Endothelial cell of umbilical vein (primary cell): Measurements from ENCODE around the gene RPS29. TPM values are rescaled to one million over a fixed set of nuclear protein-coding genes. Genes with fewer than 3 reads are reported as not detected.

Experiments used
- BruUV-seq: library from RNA; stranded (reverse); fragments of 400-500 nt; replicated peaks from 2 replicates; lab custom pipeline; 2021; lab: Mats Ljungman, UMichigan
- CTCF ChIA-PET: fragments of 300-600, 350-600 bp; sonication (Branson Sonifier 250); formaldehyde crosslinking; loops from one replicate; lab custom pipeline; 2021; ENCODE audit warnings: antibody characterized with exemption, inconsistent platforms; lab: Charles Lee
- POLR2A ChIA-PET: fragments of 300-600, 350-600 bp; sonication (Branson Sonifier 250); formaldehyde crosslinking; loops from one replicate; lab custom pipeline; 2021; ENCODE audit warnings: antibody characterized with exemption, inconsistent platforms; lab: Charles Lee
- DNase-seq: peaks from one replicate; pipeline ENCODE4 v3.0.0-alpha.2; 2011; ENCODE audit warnings: low read depth, low spot score
- FAIRE-seq: peaks from 2 replicates; lab custom pipeline; 2011; peaks lifted over from hg19 to GRCh38; lab: Jason Lieb, UNC
- H2AFZ ChIP-seq: 2 replicates; pipeline ENCODE4 v1.6.0; 2012; ENCODE audit warnings: low read depth, low read length, control low read depth, inconsistent platforms
- H3K27ac ChIP-seq: 2 replicates; pipeline ENCODE4 v1.5.1; 2011; ENCODE audit warnings: low read depth, mild to moderate bottlenecking, control low read depth, low read length, moderate library complexity; ENCODE audit not compliant: insufficient read depth
- H3K27me3 ChIP-seq, 2 experiments: 2 replicates each; pipeline versions ENCODE4 v1.6.0 to v1.6.1; 2011; ENCODE audit warnings: low read length in 2 of 2, mixed read lengths in 1 of 2; ENCODE audit not compliant: control insufficient read depth in 2 of 2, insufficient read depth in 2 of 2
- H3K36me3 ChIP-seq, 2 experiments: 2 replicates in 1 of 2; 3 replicates in 1 of 2; pipeline ENCODE4 v1.5.1; 2011; ENCODE audit warnings: low read length in 2 of 2, mild to moderate bottlenecking in 1 of 2, moderate library complexity in 1 of 2; ENCODE audit not compliant: control insufficient read depth in 2 of 2, insufficient read depth in 2 of 2; ENCODE audit errors: extremely low read depth in 1 of 2
- H3K4me1 ChIP-seq: 3 replicates; pipeline ENCODE4 v1.5.1; 2011; ENCODE audit warnings: mild to moderate bottlenecking, low read length; ENCODE audit not compliant: control insufficient read depth, insufficient read depth; ENCODE audit errors: extremely low read depth
- H3K4me2 ChIP-seq: 2 replicates; pipeline ENCODE4 v1.6.1; 2011; ENCODE audit warnings: low read length, control low read depth, mixed read lengths; ENCODE audit not compliant: insufficient read depth
- H3K4me3 ChIP-seq, 3 experiments: fragments of 200-600 bp in 1 of 3; sonication (generic), shearing (Covaris generic) in 1 of 3; replicated peaks in 1 of 3; 2 replicates each; pipeline ENCODE4 v1.5.1; 2011 to 2016; ENCODE audit warnings: control low read depth in 3 of 3, low read length in 3 of 3, mild to moderate bottlenecking in 2 of 3, inconsistent platforms in 1 of 3, low read depth in 1 of 3, moderate library complexity in 1 of 3; ENCODE audit not compliant: insufficient read depth in 1 of 3
- H3K79me2 ChIP-seq: 2 replicates; pipeline ENCODE4 v1.6.0; 2012; ENCODE audit warnings: low read length, inconsistent platforms; ENCODE audit not compliant: control insufficient read depth, insufficient read depth
- H3K9ac ChIP-seq: replicated peaks from 2 replicates; pipeline ENCODE3; 2011; ENCODE audit warnings: low read length, control low read depth; ENCODE audit not compliant: insufficient read depth; ENCODE audit errors: extremely low read depth
- H3K9me1 ChIP-seq: replicated peaks from 3 replicates; pipeline ENCODE4 v1.6.0; 2011; ENCODE audit warnings: mild to moderate bottlenecking, low read length; ENCODE audit not compliant: control insufficient read depth, insufficient read depth; ENCODE audit errors: extremely low read depth
- H3K9me3 ChIP-seq: replicated peaks from 2 replicates; pipeline ENCODE4 v1.5.1; 2012; ENCODE audit warnings: low read length, inconsistent platforms; ENCODE audit not compliant: control insufficient read depth, insufficient read depth
- H4K20me1 ChIP-seq: replicated peaks from 2 replicates; pipeline ENCODE3; 2011; ENCODE audit warnings: mild to moderate bottlenecking, low read length; ENCODE audit not compliant: control insufficient read depth, insufficient read depth; ENCODE audit errors: extremely low read depth
- CTCF ChIP-seq, 2 donors: IDR thresholded peaks; 1 replicate in 1 of 2; 2 replicates in 1 of 2; pipeline ENCODE4 v1.5.1; 2011; ENCODE audit warnings: low read length in 2 of 2, mild to moderate bottlenecking in 2 of 2, moderate library complexity in 2 of 2, control low read depth in 1 of 2, inconsistent platforms in 1 of 2, low read depth in 1 of 2; ENCODE audit not compliant: insufficient read depth in 1 of 2; ENCODE audit errors: extremely low read depth in 1 of 2
- EZH2 ChIP-seq: IDR thresholded peaks from 2 replicates; pipeline ENCODE4 v1.6.1; 2012; ENCODE audit warnings: borderline replicate concordance, low read depth, mild to moderate bottlenecking, moderate library complexity, low read length, inconsistent platforms; ENCODE audit not compliant: severe bottlenecking
- FOS ChIP-seq: IDR thresholded peaks from 2 replicates; pipeline ENCODE4 v1.6.1; 2011; ENCODE audit warnings: mild to moderate bottlenecking, low read length, moderate library complexity, borderline replicate concordance; ENCODE audit not compliant: insufficient read depth
- GATA2 ChIP-seq: IDR thresholded peaks from 2 replicates; pipeline ENCODE4 v1.7.0; 2011; ENCODE audit warnings: low read depth, mild to moderate bottlenecking, moderate library complexity, mixed read lengths, low read length; ENCODE audit not compliant: insufficient read length, insufficient read depth
- JUN ChIP-seq: IDR thresholded peaks from 2 replicates; pipeline ENCODE4 v1.6.1; 2011; ENCODE audit warnings: borderline replicate concordance, low read depth; ENCODE audit not compliant: insufficient read length, insufficient read depth
- MAX ChIP-seq: IDR thresholded peaks from 2 replicates; pipeline ENCODE4 v1.6.1; 2011; ENCODE audit not compliant: insufficient read depth, insufficient read length
- MYC ChIP-seq: IDR thresholded peaks from one replicate; pipeline ENCODE4 v1.6.1; 2011; ENCODE audit warnings: mild to moderate bottlenecking, low read depth, low read length
- POLR2A ChIP-seq: IDR thresholded peaks from 2 replicates; pipeline ENCODE4 v1.6.1; 2012; ENCODE audit warnings: low read depth, mild to moderate bottlenecking, control low read depth, low read length
- POLR2AphosphoS5 ChIP-seq: IDR thresholded peaks from 2 replicates; pipeline ENCODE4 v1.6.1; 2012; ENCODE audit warnings: low read depth, mild to moderate bottlenecking, control low read depth, low read length, moderate library complexity; ENCODE audit not compliant: insufficient read depth
- dilution Hi-C: fragments of 300-500 bp; cut with MboI; formaldehyde crosslinking; loops from one replicate; pipeline ENCODE4 v1.15.0; 2019; ENCODE audit warnings: low sequenced_read_pairs; ENCODE audit not compliant: extremely low pct_ligation_motif_present
- intact Hi-C: fragments of 100-400 bp; cut with micrococcal nuclease; formaldehyde crosslinking; loops from one replicate; pipeline ENCODE4 v1.10.0; 2022
- polyA plus RNA-seq, 4 experiments: library from polyadenylated mRNA; depleted of rRNA in 3 of 4; stranded (reverse) in 3 of 4; unstranded in 1 of 4; fragments of >200 nt; gene quantifications; 2 replicates each; pipeline versions ENCODE4 v1.2.1 to v1.2.3, GENCODE V29; 2011 to 2012; ENCODE audit warnings: missing spikeins in 1 of 4
- small RNA-seq: library from RNA; depleted of rRNA; stranded (forward); fragments of <200 nt; gene quantifications from one replicate; pipeline ENCODE3, GENCODE V24; 2012; ENCODE audit warnings: low replicate concordance, low read depth; ENCODE audit not compliant: insufficient read depth, insufficient read length
- total RNA-seq: library from RNA; stranded (reverse); gene quantifications from 2 replicates; pipeline ENCODE4 v1.2.3, GENCODE V29; 2021

Gene RPS29
- total and polyA plus RNA-seq, 2 donors (not counting 3 experiments of a cell fraction or from before 2014, with no cell fraction given): 1,408 to 14,040 TPM

GRCh38 chr14:49538852-49539251, 47.3 kb downstream of the RPS29 start:
- no peaks in the 10 kb centered on the region for H3K9me1 ChIP-seq
- no peak for DNase-seq
- no peak for FAIRE-seq
- no TSS peak for BruUV-seq
- intact Hi-C loops (no loop called here), dilution Hi-C loops (no loop called here)
- no peaks in the 10 kb centered on the region for H3K4me1 ChIP-seq
- no peak overlapping the region for H3K27ac ChIP-seq
- no peaks in the 10 kb centered on the region for H4K20me1 ChIP-seq
- ChIA-PET POLR2A (no interaction called here), CTCF (interaction anchor here (1.7 kb wide), 1 partner anchor 11 kb away, joined by 13 read pairs; no protein-coding TSS in a partner anchor)
- TF ChIP-seq EZH2 (no peak), JUN (no peak), MAX (no peak), FOS (no peak), POLR2AphosphoS5 (no peak), GATA2 (no peak), CTCF (IDR thresholded peaks at IDR 0.05; ENCODE audit: extremely low read depth in 1 of 2, insufficient read depth in 1 of 2, low read depth in 1 of 2, low read length in 2 of 2) (no peak), MYC (no peak), POLR2A (no peak)
- no peak overlapping the region for H3K9ac ChIP-seq
- H3K9me3 ChIP-seq: no peaks in the 10 kb centered on the region
- H3K4me3 ChIP-seq: no peak overlapping the region
- no peak overlapping the region for H3K4me2 ChIP-seq
- no peak overlapping the region for H2AFZ ChIP-seq
- H3K27me3 ChIP-seq: peaks cover 0 to 6% of the 10 kb centered on the region in 2 experiments
- no peaks in the 10 kb centered on the region for H3K79me2 ChIP-seq
- no peaks in the 10 kb centered on the region for H3K36me3 ChIP-seq

Small RNA genes within 50 kb of the gene (small RNA-seq; reads per million reads assigned to genes)
- gene AL139099.3: not detected
- not detected for gene AL139099.4
- gene RF00019: not detected
- not detected for gene RNA5SP384

Other genes starting within 250 kb of the RPS29 start
- 30.1 and 30.9 TPM in 2 replicates for gene LRR1, start 12.6 kb upstream of the RPS29 start, total RNA-seq
- gene LRR1, start 12.6 kb upstream of the RPS29 start, polyA plus RNA-seq: 11.4 and 17.7 TPM in 2 replicates
- gene RPL36AL, start 34.2 kb upstream of the RPS29 start, total RNA-seq: 251 and 260 TPM in 2 replicates
- gene RPL36AL, start 34.2 kb upstream of the RPS29 start, polyA plus RNA-seq: 116 and 174 TPM in 2 replicates
- 68.1 and 72.6 TPM in 2 replicates for gene MGAT2, start 34.4 kb upstream of the RPS29 start, total RNA-seq
- 34.5 and 36.4 TPM in 2 replicates for gene MGAT2, start 34.4 kb upstream of the RPS29 start, polyA plus RNA-seq
- gene DNAAF2, start 48.9 kb upstream of the RPS29 start, total RNA-seq: 5.7 and 6.4 TPM in 2 replicates
- 3.0 and 3.1 TPM in 2 replicates for gene DNAAF2, start 48.9 kb upstream of the RPS29 start, polyA plus RNA-seq
- gene POLE2, start 101.8 kb upstream of the RPS29 start, total RNA-seq: 16.4 and 18.3 TPM in 2 replicates
- 9.1 and 12.5 TPM in 2 replicates for gene POLE2, start 101.8 kb upstream of the RPS29 start, polyA plus RNA-seq
- 1.2 and 1.6 TPM in 2 replicates for gene KLHDC1, start 106.7 kb upstream of the RPS29 start, total RNA-seq
- gene KLHDC1, start 106.7 kb upstream of the RPS29 start, polyA plus RNA-seq: 0.22 and 0.77 TPM in 2 replicates
- 29.2 and 30.2 TPM in 2 replicates for gene KLHDC2, start 181.8 kb upstream of the RPS29 start, total RNA-seq
- gene KLHDC2, start 181.8 kb upstream of the RPS29 start, polyA plus RNA-seq: 24.4 and 25.2 TPM in 2 replicates